Measurements from ENCODE around the gene PPFIBP1. TPM values are rescaled to one million over a fixed set of nuclear protein-coding genes. Genes with fewer than 3 reads are reported as not detected.

Gene PPFIBP1
- total and polyA plus RNA-seq, 2 of the 8 experiments (the other 6 are each of a cell fraction or from before 2014, with no cell fraction given), result 7.7 to 31.3 TPM

GRCh38 chr12:27505761-27506160 is 18.2 kb upstream of the PPFIBP1 start:
- Histone ChIP-seq H3K4me2 (ENCODE audit: insufficient read depth in 1 of 2, low read depth in 2 of 2, low read length in 2 of 2) (no peak overlapping the region), H2BK15ac (ENCODE audit: low read length) (no peak overlapping the region), H3K14ac (ENCODE audit: insufficient read length) (no peak overlapping the region), H3K4me3 (ENCODE audit: extremely low read depth in 1 of 4, insufficient read depth in 2 of 4, low read depth in 3 of 4, low read length in 4 of 4) (no peak overlapping the region), H4K91ac (replicated peaks; ENCODE audit: insufficient read length, low read length) (no peak overlapping the region), H3K9me3 (ENCODE audit: insufficient read depth in 2 of 2, low read depth in 1 of 2, low read length in 1 of 2) (no peaks in the 10 kb centered on the region), H2BK120ac (replicated peaks; ENCODE audit: low read depth, low read length) (no peak overlapping the region), H3K9ac (replicated peaks in 1 of 4; ENCODE audit: extremely low read depth in 1 of 4, low read depth in 3 of 4, low read length in 3 of 4) (no peak overlapping the region), H2BK20ac (ENCODE audit: low read length) (no peak overlapping the region), H3K56ac (replicated peaks; ENCODE audit: insufficient read length, low read depth, low read length) (no peak overlapping the region), H3K4ac (replicated peaks; ENCODE audit: insufficient read length, low read depth, low read length) (no peak overlapping the region), H2BK12ac (ENCODE audit: low read depth, low read length) (no peak overlapping the region), H3K27ac (ENCODE audit: low read depth, low read length) (no peak overlapping the region), H3K27me3 (replicated peaks in 1 of 4; ENCODE audit: control insufficient read depth in 3 of 4, extremely low read depth in 1 of 4, insufficient read depth in 3 of 4, low read length in 3 of 4) (no peaks in the 10 kb centered on the region), H4K20me1 (replicated peaks in 1 of 2; ENCODE audit: control insufficient read depth in 1 of 2, insufficient read depth in 2 of 2, low read length in 2 of 2) (no peaks in the 10 kb centered on the region), H3K4me1 (replicated peaks in 1 of 4; ENCODE audit: control insufficient read depth in 3 of 4, insufficient read depth in 4 of 4, low read length in 3 of 4) (no peaks in the 10 kb centered on the region; a peak in 2 of 7 replicates), H3K79me2 (ENCODE audit: control insufficient read depth in 1 of 2, insufficient read depth in 2 of 2, low read length in 2 of 2) (no peaks in the 10 kb centered on the region), H2AFZ (ENCODE audit: low read length) (no peak overlapping the region), H3K23me2 (ENCODE audit: low read depth, low read length) (no peaks in the 10 kb centered on the region), H2BK5ac (ENCODE audit: low read depth, low read length) (no peak overlapping the region), H3K23ac (ENCODE audit: insufficient read length) (no peak overlapping the region), H3K18ac (ENCODE audit: extremely low read depth, low read length) (no peak overlapping the region), H2AK5ac (ENCODE audit: low read depth, low read length) (no peak overlapping the region), H3K79me1 (ENCODE audit: low read depth, low read length) (no peaks in the 10 kb centered on the region), H3K36me3 (ENCODE audit: control insufficient read depth in 2 of 4, insufficient read depth in 4 of 4, low read length in 3 of 4) (no peaks in the 10 kb centered on the region), H4K8ac (ENCODE audit: extremely low read depth, insufficient read depth, low read length) (no peak overlapping the region), H4K5ac (ENCODE audit: insufficient read length, low read depth, low read length) (no peak overlapping the region)
- DNase-seq (ENCODE audit: low read depth in 1 of 2, low spot score in 2 of 2) (no peak), FAIRE-seq (no peak)
- TF ChIP-seq SUZ12 (IDR thresholded peaks at IDR 0.05; ENCODE audit: low read length), result no peak
- no peak for TF ChIP-seq YY1 (IDR thresholded peaks at IDR 0.05; ENCODE audit: low read depth, low read length)
- TF ChIP-seq HDAC6 (IDR thresholded peaks at IDR 0.05; ENCODE audit: low read depth, low read length), result no peak
- ChIA-PET CTCF (ENCODE audit: partially characterized antibody) (interaction anchor here (0.6 to 1.0 kb wide), 2 partner anchors 67 to 71 kb away, joined by 3 read pairs; no protein-coding TSS in a partner anchor), POLR2A (ENCODE audit: partially characterized antibody) (no interaction called here)

All from H1 (cell line).